ENCODE results near the gene AHNAK.

Gene AHNAK

DNA sequence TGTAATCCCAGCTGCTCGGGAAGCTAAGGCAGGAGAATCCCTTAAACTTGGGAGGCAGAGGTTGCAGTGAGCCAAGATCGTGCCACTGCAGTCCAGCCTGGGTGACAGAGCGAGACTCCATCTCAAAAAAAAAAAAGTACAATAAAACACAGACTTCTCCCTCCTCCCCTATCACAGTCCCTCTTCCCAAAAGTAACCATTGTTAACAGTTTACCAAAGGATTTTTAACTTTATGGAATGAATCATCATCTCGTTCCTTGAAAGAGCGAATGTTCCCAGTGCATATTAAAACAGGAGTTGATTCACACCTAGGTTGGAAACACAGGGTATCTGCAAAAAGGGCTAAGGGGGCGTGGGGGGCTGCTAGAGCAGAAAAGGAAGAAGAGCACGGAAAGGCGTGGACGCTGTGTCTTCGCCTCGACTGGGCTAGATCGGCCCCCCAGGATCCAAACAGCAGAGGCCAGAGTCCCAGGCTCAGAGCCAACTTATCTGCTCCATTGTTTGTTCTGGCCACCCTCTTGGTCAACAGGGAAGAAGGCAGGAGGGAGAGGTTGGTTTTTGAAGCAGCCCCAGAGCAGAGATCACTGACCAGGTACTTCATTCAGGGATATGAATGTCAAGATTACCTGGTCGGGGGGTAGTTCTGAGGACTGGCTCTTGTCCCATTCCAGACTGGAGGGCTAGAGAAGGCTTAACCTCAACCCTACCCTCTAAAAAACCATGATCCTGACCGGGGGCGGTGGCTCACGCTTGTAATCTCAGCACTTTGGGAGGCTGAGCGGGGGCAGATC, 2.1 kb upstream of the AHNAK start:
- no peak for DNase-seq (ENCODE audit: low spot score)

DNA sequence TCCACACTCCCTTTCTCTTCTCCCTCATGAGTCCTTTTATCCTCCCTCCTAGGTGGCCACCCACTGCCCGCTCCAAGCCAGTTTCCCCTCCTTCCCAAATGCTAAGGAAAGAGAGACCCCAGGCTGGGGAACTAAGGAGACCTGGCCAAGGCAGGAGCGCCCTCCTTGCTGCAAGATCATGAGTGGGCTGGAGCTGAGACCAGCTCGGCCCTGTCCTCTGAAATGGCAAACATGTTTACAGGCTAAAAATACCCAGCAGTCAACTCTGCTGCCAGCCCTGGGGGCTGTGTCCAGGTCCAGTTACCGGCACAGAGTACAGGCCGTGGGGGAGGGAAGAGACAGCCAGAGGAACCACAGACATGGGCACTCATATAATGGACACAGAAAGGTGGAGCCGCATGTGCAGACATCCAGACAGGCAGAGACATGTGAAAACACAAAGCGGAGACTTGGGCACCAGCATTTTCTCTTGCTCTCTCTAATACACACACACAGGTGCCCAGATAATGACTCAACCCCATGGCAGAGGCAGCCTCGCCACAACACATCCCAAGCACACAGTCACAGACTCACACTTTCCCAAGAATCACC, 1.2 kb upstream of the AHNAK start:
- DNase-seq (ENCODE audit: low spot score): no peak

DNA sequence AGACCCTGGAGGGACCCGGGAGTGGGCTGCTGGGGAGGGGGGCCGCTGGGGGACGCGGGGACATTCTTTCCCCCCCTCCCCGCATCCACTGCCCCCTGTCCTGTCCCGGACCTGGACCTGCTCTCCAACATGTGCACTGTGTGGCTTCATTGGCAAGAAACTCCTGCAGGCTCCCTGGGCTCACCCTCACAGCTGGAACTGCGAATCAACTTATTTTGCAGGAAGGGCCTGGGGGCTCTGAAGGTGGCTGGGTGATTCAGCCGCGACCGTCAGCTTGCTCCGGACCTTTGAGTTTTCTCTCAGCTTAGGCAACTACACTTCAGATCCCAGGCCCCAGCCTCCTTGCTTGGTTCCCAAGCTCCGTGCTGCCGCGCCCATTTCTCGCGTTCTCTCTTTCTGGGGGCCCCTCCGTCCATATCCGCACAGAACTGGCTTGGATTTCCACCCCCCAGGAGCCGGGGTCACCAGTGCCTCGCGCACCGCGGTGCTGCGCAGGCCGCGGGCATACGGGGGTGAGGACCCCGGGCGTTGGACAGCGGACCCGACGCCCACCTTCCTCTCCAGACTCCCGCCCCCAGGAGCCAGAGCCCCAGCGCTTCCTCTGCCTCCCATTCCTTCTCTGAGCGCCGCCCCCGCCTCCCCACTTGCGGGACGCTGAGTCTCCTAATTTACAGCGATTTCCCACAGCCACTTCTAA, 471 bp upstream of the AHNAK start:
- no peak for DNase-seq (ENCODE audit: low spot score)

DNA sequence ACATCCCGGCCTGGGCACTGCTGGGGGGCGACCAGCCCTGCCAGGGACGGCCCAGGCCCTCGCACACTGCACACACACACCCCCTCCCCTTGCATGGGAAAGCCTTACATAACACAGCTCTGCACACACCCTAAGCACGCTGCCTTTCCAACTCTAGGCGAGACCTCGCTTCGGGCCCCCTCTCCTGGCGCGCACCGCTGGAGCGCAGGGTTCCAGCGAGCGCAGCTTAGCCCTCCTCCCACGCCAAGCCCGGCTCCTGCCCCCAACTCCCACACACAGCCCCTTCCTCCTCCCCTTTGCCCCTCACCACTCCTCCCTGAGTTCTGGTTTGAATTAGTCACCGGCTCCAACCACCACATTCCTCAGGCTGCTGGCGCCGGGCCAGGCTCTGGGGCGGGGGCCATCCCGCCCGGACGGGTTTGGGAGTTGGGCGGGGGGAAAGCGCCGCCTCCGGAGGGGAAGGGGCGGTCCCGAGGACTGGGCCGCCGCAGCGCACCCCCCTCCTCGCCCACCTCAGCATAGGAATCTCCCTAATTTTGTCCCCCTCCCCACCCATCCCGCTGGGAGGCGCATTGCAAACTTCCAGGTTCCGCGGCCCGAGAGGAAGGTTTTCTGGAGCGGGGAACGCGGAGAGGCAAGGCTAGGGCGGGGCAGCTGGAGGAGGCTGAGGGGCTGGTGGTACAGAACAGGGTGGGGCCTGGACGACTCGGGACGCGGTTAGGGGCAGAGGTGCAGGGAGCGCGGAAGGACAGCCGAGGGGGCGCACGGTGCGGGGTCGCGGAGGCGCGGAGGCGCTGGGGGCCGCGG, 966 bp downstream of the AHNAK start:
- peak; percentile 87 for DNase-seq (ENCODE audit: low spot score)

DNA sequence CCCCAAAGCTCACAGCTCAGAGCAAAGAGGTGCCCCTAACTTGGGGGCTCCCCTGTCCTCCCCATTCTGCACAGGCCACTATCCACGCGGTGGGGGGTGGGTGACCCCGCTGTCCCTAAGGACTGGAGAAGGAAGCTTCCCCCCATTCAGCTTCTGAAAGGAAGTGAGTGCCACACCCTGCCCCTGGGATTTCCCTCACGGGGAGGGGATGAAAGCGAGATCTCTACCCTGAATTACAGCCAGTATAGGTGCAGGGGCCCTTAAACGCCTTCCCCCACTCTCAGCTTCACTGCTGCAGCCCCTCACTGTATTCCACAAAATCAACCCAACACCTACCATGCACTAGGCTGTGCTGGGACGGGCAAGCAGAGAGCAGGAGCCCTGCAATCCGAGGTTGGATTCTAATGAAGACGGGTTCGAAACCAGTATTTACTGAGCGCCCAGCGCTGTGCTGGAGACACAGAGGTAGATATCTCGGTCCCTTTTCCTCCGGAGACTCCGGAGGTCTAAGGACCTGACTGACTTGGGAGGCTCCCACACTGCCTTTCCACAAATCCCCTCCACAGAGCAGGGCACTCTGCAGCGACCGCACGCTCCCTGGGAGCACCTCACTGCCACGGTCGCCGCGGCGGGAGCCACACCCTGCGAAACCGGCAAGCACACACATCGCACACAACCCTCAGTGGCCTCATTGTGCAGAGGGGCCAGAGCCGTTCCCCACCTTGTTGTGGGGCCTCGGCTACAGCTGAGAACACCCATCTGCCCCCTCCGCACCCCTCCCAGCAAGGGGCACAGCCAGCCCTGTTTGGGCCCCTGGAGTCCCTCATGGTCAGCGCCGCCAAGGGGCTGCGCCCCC, 1.8 kb downstream of the AHNAK start:
- no peak for DNase-seq (ENCODE audit: low spot score)

DNA sequence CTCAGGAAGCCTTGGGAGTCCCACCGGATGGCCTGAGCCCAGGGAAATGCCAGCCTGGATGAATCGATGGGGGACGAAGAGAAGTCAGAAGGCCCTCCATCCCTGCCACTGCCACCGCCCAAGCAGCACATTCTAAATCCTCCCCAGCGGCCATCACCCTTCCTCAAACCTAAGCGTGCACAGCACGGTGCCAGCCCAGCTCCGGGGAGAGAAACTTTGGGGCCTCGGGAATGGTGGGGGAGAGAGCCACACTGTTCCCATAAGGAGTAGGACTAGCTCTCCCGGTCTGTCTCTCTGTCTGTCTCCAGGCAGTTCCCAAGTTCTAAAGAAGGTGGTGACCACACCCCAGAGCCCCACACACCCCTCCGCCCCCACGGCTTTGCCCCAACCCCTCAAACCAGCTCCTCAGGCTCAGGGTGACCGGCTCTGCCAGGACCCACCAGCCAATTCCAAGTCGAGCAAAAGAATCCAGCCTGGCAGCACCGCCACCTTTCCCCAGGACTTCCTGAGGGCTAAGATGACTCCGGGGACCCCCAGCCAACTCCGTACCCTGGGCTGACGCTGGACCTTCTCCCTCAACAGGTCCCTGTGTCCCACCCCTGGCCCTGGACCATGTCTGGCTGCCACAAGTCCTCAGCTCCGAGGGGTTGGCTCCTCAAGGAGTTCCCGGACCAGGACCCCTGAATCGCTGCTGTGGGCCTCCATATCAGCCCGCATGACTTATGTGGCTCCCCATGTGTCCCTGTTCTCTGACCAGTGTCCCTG, 2.7 kb downstream of the AHNAK start:
- DNase-seq (ENCODE audit: low spot score): no peak

DNA sequence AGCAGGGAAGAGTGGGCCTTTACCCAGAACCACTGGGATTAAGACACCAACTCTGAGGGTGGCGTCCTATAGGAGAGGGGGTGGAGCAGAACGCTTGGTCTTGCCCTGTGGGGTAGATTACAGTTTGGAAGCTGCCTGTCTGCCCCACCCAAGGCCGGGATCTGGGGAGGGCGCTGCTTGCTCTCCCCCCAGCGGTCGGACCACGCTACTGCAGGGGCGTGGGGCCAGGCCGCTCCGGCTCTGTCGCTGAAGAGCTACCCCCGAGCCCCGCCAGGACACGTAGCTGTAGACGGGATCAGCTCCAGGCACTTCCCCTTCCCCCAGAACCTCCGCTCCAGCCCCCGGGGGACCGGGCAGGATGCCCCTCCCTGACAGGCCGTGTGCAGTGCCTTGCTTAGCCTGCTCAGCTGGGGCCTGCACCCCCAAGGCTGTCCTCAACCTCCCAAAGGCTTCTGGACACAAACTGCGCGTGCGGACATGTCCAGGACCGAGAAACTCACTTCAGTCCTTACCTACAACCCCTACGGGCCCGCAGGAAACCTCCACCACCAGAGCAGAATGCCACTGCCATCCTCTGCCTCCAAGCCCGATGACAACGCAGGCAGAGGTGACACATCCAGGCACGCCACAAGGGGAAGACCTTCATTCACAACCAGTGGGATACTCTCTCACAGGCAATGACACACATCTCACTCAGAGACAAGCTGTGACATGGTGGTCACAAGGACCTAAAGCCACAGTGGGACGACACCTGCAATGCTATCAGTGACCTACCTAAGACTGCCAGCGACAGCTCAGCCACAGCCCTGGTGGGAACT, 3.6 kb downstream of the AHNAK start:
- DNase-seq (ENCODE audit: low spot score): peak; percentile 88

DNA sequence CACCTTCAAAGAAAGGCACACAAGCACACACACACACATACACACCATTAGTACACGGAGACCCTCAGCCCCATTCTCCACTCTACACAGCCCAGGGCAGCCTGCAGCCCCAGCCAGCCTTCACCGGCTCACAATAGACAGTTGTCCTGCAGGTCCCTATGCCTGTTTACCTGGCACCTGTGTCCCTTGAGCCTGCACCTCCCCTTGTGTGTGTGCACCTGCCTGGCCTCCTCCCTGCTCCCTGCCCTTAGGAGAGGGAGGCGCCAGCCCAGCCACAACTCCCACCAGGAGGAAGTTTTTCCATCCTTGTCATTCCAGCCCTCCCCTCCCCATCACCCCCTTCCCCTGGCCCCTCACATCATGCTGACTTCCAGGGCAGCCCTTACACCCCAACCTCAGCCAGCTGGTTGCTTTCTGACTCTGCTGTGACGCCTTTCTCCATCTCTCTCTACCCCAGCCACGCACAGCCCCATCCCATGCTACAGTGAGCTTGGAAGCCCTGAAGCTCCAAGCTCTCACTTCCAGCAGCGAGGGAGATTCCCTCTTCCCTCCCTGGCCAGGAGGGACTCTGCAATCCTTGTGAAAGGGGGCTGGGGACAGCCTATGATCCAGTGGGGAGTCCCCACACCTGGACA, 4.4 kb downstream of the AHNAK start:
- no peak for DNase-seq (ENCODE audit: low spot score)

DNA sequence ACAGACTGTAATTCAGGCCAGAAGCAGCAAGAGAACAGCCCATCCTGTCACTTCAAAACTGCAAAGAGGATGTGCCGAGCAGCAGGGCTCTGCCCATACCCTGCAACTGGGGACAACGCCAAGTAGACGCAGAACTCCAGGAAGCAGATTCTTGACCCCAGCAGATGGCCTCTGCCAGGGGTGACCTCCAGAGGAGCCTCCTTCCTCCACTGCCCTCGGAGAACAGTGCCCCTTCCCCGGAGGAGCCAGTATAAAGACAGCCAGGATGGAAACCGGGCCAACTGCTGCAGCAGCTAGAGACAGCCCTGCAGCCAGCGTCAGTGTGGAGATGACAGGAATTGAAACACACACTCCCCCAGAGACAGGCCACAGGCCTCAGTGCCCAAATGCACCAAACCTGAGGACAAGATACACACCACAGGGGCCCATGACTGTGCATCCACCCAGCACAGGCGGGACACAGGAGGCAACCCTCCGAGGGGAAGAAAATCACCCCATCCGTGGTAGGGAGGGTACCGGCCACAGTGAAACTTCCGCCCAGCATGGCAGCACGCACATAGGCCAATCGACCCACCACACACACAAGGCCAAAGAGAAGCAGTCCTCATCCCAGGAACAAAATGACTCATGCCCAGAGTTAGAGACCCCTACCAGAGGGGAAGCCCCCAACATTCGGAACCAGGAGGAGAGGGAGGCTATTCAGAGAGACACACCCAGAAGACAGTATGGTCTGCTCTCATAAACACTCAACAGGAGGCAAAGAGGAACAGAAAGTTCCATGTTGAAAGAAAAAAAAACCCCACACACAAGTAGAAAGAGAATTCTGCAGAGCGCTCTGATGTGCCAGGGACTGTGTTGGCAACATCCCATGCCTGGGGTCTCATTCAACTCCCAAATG, 5.6 kb downstream of the AHNAK start:
- DNase-seq (ENCODE audit: low spot score): no peak

DNA sequence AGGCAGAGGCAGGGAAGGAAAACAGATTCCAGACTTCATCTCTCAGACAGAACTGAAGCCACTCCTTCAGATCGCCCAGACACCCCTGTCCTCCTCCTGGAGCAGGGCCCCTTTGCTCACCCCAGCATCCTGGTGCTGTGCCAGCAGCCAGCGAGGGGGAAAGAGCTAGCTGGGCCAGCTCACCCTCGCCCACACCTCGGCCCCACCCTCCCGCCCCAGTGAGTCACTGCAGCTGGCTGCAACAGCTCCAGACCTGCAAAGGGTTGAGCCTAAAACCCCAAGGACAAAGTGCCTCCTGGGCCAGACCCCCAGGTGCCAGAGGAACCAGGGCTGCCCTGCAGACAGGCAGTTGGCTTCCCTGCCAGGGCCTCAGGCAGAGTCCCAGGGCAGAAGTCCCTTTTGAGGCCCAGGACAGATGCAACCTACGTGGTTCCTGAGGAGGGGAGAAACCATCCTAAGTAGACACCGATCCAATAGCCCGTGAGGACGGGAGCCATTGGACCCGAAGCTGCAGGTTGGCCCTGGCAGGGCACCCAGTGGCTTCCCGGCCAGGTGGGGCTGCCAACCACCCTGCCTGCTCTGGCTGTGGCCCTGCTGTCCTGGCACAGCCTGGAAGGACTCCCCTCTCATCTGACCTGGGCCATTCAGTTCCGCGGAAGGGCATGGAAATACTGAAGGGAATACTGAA, 7.2 kb downstream of the AHNAK start:
- DNase-seq (ENCODE audit: low spot score): no peak

DNA sequence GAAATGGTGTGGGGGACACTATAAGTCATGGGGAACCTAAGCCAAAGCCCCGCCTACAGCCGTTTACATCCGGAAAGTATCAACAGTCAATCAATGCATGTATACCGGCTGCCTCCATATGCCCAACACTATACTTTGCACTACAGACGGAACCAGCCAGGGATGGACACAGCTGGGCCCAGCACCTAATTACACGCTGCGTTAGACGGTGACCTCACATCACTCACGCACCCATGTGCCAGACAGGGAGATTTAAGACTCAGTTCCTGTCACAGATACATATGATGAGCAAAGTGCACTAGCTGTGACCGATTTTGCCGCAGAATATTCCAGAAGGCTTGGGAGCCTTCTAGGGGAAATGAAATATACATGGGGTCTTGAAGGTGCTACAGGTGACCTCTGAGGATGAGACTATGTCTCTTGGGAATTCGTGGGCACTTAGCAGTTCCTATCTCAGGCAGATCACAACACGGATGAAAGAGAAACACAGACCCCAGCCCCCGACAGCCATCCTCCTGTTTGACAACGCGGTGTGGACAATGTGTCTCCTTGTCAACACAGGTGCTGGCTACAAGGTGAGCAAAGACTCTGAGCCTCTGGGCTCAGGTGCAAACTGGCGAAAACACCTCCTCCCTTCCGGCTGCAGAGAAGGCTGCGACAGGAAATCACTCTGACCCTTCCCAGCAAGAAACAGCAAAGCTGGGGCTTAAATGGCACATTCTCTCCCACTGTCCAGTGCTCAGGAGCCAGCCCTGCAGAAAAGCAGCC, 8.0 kb downstream of the AHNAK start:
- no peak for DNase-seq (ENCODE audit: low spot score)

DNA sequence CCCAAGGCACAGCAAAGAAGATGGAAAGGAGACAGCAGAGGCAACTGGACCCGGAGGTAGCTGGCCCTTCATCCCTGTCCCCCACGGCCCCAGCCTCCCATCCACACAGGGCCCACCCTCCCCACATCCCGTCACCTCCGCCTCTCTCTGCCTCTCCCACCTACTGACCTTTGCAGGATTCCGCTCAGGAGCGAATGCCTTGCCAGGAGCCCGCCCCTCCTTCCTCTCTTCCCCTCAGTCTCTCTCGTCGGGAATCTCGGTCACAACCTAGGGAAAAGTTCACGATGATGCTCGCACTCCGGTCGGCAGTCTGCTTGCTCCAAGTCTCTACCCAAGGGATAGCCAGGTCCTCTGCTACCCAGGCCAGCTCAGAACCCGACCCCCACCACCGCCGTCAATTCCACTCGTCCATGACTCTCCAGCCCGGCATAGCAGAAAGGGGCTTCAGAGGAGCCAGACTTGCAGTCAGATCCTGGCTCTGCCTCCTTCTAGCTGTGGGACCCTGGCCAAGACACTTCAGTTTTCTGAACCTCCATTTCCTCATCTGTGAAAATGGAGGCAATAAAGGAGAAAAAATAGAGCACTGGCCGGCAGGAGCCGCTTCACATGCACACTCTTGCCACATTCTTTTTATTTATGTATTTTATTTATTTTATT, 10.2 kb downstream of the AHNAK start:
- no peak for DNase-seq (ENCODE audit: low spot score)

DNA sequence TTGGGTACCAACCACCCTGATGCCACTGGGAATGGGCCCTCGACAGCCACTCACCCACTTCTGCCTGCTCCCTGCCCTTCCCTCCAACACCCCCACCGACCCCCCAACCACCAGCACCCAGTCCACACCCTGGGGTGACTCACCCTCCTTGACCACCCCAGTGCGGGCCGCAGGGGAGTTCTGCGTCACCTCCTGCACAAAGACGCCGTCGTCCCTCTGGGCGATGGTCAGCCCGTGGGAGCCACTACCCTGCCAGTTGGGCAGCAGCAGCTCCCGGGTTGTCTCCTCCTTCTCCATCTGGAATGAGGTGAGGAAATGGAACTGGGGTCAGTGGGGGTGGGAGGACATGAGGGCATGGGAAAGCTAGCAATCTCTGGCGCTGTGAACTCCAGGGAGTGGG, 10.8 kb downstream of the AHNAK start:
- DNase-seq (ENCODE audit: low spot score): no peak

DNA sequence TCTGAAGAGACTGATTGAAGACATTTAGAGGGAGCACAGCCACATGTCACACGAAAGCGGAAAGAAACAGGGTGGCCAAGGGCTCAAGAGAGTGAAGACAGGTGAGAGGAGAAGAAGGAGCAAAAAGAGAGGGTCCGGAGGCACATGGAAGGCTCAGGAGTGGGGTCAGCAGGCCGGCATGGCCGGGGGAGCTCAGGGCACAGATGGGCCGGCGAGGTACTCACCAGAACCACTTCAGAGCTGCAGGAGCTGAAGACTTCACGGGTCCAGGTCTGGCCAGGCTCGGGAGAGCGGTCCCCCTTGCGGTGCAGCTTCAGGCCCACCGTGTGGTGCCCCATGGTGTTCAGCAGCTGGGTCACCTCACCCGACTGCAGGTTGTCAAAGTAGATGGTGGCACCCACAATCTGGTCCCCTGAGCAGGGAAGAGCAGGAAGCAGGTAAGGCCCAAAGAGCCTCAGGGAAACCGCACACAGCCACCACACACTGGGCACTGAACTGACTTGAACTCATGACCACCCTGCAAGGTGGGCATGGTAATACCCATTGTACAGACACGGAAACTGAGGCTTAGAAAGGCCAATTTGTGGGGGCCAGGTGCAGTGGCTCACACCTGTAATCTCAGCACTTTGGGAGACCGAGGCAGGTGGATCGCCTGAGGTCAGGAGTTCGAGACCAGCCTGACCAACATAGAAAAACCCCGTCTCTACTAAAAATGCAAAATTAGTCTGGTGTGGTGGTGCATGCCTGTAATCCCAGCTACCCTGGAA, 11.6 kb downstream of the AHNAK start:
- DNase-seq (ENCODE audit: low spot score): no peak

DNA sequence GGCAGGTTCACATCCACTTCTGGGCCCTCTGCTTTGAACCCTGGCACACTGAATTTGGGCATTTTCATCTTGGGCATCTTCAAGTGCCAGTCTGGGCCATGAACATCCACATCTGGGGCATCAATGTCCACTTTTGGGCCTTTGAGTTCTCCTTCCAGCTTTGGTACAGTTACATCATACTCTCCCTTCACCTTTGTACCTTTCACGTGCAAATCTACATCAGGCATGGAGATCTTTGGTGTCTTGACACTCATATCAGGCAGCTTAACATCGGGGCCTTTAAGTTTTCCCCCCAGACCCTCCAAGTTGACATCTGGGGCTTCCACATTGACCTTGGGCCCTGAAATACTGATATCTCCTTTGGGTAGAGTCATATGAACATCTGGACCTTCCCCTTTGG, 14.5 kb downstream of the AHNAK start:
- DNase-seq (ENCODE audit: low spot score): no peak
